ENCODE measurements around the gene OMP. TPM values are rescaled to one million over a fixed set of nuclear protein-coding genes. Genes with fewer than 3 reads are reported as not detected.

The OMP gene
- total and polyA plus RNA-seq, 2 experiments from 2014 or later = not detected

DNA sequence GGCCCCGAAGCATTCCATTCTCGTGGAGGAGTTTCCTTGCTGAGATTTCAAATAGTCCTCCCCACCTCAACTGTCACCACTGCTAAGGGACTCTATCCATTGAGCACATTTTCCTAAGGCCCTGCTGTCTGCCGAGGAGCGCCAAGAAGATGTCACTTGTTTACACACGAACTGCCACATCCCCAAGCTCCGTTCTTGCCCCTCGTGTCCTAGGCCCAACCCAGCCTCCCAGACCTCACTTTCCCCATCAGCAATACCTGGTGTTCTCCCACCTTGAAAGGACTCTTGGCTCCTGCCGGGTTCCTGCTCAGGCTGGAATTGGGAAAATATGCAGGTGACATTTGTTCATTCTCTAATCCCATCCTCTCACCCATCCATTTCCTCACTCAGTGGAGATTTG, 21.4 kb downstream of the OMP start:
- Histone ChIP-seq H3K4me3 (no peak overlapping the region), H3K9me3 (ENCODE audit: low read depth) (no peaks in the 10 kb centered on the region), H3K27ac (no peak overlapping the region), H3K27me3 (no peaks in the 10 kb centered on the region), H3K36me3 (no peaks in the 10 kb centered on the region), H3K4me1 (ENCODE audit: low read depth) (peaks cover 6% of the 10 kb centered on the region)
- TF ChIP-seq, protein P1, sequence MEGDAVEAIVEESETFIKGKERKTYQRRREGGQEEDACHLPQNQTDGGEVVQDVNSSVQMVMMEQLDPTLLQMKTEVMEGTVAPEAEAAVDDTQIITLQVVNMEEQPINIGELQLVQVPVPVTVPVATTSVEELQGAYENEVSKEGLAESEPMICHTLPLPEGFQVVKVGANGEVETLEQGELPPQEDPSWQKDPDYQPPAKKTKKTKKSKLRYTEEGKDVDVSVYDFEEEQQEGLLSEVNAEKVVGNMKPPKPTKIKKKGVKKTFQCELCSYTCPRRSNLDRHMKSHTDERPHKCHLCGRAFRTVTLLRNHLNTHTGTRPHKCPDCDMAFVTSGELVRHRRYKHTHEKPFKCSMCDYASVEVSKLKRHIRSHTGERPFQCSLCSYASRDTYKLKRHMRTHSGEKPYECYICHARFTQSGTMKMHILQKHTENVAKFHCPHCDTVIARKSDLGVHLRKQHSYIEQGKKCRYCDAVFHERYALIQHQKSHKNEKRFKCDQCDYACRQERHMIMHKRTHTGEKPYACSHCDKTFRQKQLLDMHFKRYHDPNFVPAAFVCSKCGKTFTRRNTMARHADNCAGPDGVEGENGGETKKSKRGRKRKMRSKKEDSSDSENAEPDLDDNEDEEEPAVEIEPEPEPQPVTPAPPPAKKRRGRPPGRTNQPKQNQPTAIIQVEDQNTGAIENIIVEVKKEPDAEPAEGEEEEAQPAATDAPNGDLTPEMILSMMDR (IDR thresholded peaks at IDR 0.05; ENCODE audit: low read depth, low read length) = no peak
- DNase-seq (ENCODE audit: low read depth in 1 of 2, low spot score in 1 of 2) = no peak

DNA sequence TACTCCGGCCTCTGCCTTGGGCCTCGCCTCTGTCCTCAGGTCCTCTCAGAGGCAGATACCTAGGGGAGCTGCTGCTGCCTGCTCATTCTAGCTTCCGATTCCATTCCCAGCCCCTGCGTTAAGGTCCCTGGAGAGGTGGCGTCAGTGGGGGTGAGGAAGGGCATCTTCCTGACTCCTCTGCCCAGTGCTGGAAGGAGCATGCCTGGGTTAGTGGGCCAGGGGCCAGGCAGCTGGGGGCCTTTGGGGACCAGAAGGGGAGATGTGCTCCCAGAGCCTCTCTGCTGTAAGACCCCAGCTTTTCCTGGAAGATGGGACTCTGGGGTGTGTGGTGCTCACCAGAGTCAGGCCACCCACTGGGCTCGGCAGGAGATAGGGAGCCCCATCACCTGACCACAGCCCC, 21.8 kb downstream of the OMP start:
- no peak overlapping the region for H3K27ac ChIP-seq
- DNase-seq (ENCODE audit: low read depth in 1 of 2, low spot score in 1 of 2) = no peak
- TF ChIP-seq, protein P1 (IDR thresholded peaks at IDR 0.05; ENCODE audit: low read depth, low read length) = no peak
- peaks cover 6% of the 10 kb centered on the region for H3K4me1 ChIP-seq (ENCODE audit: low read depth)
- no peaks in the 10 kb centered on the region for H3K36me3 ChIP-seq
- H3K27me3 ChIP-seq = no peaks in the 10 kb centered on the region
- no peak overlapping the region for H3K4me3 ChIP-seq
- no peaks in the 10 kb centered on the region for H3K9me3 ChIP-seq (ENCODE audit: low read depth)

DNA sequence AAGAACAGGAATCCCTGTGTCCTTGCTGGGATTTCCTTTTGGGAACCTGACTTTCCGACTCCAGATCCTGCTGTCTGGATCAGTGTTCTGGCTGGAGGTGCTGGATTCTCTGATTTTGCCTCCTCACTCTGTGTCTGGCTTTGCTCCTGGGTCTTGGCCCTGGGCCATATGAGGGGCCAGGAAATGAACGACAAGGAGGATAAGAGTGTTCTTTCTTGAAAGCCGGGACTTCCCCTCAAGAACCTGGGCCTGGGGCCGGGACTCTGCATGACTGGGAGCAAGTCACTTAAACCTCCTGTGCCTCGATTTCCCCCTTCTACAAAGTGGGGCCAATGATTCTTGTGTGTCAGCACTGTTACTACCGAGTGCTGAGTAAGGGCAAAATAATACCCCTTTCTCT, 22.6 kb downstream of the OMP start:
- no peak overlapping the region for H3K4me3 ChIP-seq
- TF ChIP-seq, protein P1 (IDR thresholded peaks at IDR 0.05; ENCODE audit: low read depth, low read length) = no peak
- peaks cover 6% of the 10 kb centered on the region for H3K4me1 ChIP-seq (ENCODE audit: low read depth)
- H3K27ac ChIP-seq = no peak overlapping the region
- no peaks in the 10 kb centered on the region for H3K9me3 ChIP-seq (ENCODE audit: low read depth)
- DNase-seq (ENCODE audit: low read depth in 1 of 2, low spot score in 1 of 2) = peak in 1 of 2 donors; percentile 20
- H3K36me3 ChIP-seq = no peaks in the 10 kb centered on the region
- no peaks in the 10 kb centered on the region for H3K27me3 ChIP-seq

DNA sequence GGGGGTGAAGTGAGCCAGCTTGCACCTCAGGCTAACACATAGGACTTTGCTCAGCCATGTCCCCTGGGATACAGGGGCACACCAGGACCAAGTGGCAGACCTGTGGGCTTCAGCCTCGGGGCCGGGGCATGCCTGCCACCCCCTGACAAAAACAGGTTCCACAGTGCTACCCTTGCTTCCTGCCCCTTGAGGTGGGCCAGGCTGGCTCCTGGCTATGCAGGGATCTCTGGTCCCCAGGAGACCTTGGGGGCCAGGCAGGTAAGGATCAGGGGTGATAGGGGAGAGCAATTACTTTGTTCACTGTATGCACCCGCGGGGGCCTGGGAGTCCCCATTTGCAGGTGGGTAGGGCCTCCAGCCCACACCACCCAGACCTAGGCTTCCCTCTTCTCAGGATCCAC, 23.1 kb downstream of the OMP start:
- no peak for DNase-seq (ENCODE audit: low read depth in 1 of 2, low spot score in 1 of 2)
- TF ChIP-seq, protein P1 (IDR thresholded peaks at IDR 0.05; ENCODE audit: low read depth, low read length) = no peak
- Histone ChIP-seq H3K9me3 (ENCODE audit: low read depth) (no peaks in the 10 kb centered on the region), H3K4me1 (ENCODE audit: low read depth) (peaks cover 6% of the 10 kb centered on the region), H3K36me3 (no peaks in the 10 kb centered on the region), H3K27me3 (no peaks in the 10 kb centered on the region), H3K4me3 (no peak overlapping the region), H3K27ac (no peak overlapping the region)

DNA sequence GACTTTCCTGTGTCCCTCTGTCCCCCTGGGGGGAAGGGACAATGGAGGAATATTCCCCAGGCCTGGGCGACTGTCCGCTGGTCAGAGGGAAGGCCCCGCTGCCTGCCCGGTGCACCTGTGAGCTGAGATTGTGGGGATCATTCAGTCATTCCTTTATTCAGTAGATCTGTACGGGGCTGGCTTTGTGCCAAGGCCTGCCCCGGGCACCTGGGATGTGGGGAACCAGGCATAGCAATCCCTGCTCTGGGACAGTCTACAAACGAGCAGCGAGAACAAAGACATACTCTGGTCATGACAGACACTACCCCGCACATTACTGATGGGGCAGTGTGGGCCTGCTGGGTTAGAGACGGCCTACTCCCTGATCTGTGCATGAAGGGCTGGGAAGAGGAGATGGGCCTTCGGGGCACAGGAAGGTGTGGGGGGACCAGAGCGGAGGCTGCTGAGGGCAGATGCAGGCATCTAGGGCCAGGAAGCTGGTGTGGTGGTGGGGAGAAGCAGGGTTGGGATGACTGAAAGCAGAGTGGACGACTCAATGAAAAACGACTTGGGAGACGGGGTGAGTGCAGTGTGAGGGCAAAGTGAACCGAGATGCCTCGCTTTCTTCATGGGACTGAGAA, 23.6 kb downstream of the OMP start:
- H3K4me3 ChIP-seq = no peak overlapping the region
- no peaks in the 10 kb centered on the region for H3K9me3 ChIP-seq (ENCODE audit: low read depth)
- TF ChIP-seq, protein P1 (IDR thresholded peaks at IDR 0.05; ENCODE audit: low read depth, low read length) = no peak
- H3K4me1 ChIP-seq (ENCODE audit: low read depth) = peaks cover 6% of the 10 kb centered on the region
- no peaks in the 10 kb centered on the region for H3K36me3 ChIP-seq
- no peak for DNase-seq (ENCODE audit: low read depth in 1 of 2, low spot score in 1 of 2)
- H3K27ac ChIP-seq = no peak overlapping the region
- no peaks in the 10 kb centered on the region for H3K27me3 ChIP-seq

Measured in cardiac muscle cell (in vitro differentiated cells and primary cell).